ENCODE results near the gene CLEC20A.
A peak's percentile ranks its signal among the peaks of the same experiment; 100 is the strongest.
"Not testable (repeated sequence)": the region's sequence is repeated elsewhere in the genome, so short reads cannot be mapped to it uniquely, and the experiment has no call there.

CLEC20A gene

DNA sequence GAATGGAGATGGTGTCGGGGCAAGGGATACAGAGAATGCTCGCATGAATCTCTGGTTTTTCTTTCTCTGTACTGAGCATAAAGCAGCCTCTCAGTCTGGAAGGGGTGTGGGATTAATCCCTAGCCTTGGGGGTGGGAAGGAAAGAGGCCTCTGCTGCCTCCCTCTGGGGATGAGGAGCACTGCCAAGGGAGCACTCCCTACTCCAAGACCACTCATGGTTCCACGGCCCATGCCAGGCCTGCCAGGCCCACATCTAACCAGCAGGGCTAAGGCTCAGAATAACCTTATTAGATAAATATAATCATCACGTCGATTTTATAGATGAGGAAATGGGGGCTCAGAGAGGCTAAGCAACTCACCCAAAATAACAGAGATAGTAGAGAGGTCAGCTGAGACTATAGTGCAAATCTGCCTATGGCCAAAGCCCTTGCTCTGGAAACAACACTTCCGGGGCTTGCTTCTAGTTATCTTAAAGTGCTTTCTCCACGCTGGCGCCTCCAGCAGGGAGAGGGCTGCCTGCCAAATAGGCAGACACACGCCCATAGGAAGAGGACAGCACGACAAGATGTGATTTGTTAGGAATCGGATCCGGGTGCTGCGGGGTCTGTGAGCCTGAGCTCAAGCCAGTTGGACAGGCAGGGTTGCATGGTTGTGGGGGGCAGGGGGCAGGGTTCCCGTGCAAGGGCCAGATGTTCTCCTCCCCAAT lies 16.7 kb upstream of the CLEC20A start:
- no peaks in the 10 kb centered on the region for H3K9me3 Mint-ChIP-seq
- ATAC-seq (no peak), DNase-seq (no peak)
- H3K4me3 Mint-ChIP-seq, result no peak overlapping the region
- H3K36me3 Mint-ChIP-seq (ENCODE audit: low read depth), result no peaks in the 10 kb centered on the region
- no peaks in the 10 kb centered on the region for H3K4me1 Mint-ChIP-seq
- H3K27ac Mint-ChIP-seq, result no peak overlapping the region
- no peaks in the 10 kb centered on the region for H3K27me3 Mint-ChIP-seq

DNA sequence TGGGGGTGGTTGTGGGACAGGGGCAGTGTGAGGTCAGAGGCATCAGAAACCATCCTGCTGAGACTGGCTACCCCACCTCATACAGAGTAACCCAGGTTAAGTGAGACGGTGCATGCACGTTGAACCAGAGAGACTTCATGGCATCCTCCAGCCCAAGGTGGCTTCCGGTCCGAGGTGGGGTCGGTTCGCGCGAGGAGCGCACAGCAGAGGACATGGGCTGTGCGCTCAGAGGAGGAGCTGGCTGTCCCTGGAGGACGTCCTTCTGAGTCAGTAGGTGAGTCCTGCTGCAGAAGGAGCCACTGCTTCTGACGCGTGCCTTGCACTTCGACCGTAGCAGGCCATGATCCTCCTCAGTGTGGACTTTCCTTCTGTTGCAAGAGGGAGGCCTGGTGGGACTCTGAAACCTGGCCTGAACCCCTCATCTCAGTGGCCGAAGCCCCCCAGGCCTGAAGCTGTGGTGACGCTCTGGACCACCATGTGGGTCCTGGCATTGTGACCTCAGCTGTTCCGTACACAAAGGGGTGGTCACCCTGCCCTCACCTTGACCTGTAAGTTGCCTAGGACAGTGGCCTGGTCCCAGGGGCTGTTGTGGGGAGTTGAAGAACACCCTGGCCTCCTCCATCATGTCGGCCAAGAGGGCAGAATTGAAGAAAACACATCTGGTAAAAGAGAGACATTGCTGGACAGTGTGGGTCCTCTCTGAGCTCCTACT lies 16.0 kb upstream of the CLEC20A start, which contains the start of gene TEX35:
Gene TEX35 (plus strand): TSS at position 544 of the 712 bp plus-strand sequence. CDS start 80 bp downstream, at position 624.
- Mint-ChIP-seq H3K36me3 (ENCODE audit: low read depth) (no peaks in the 10 kb centered on the region), H3K27me3 (no peaks in the 10 kb centered on the region), H3K4me3 (no peak within 1 kb of the TSS), H3K4me1 (no peaks in the 10 kb centered on the region), H3K9me3 (no peaks in the 10 kb centered on the region), H3K27ac (no peak within 1 kb of the TSS)
- DNase-seq, result no peak
- ATAC-seq, result no peak

DNA sequence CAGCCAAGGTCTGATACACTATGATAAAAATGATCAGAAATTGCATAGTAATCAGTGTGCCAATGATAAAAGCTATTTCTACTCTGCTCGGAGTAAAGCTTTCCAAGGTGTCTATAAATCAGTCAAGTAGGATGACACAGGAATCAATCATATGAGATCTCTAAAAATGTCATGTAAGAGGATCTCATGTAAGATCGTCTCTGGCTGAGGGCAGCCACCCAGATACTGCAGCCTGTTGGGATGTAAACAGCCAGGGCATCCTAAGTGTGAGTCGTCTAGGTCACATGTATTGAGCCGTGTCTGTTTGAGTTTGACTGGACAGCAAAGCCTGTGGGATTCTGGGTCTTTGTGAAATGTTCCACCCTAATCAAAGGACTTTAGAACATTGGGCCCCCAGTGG lies 13.4 kb upstream of the CLEC20A start:
- no peak overlapping the region for H3K4me3 Mint-ChIP-seq
- no peak for DNase-seq
- H3K4me1 Mint-ChIP-seq, result no peaks in the 10 kb centered on the region
- H3K9me3 Mint-ChIP-seq, result no peaks in the 10 kb centered on the region
- no peaks in the 10 kb centered on the region for H3K27me3 Mint-ChIP-seq
- H3K27ac Mint-ChIP-seq, result no peak overlapping the region
- no peaks in the 10 kb centered on the region for H3K36me3 Mint-ChIP-seq (ENCODE audit: low read depth)
- no peak for ATAC-seq

DNA sequence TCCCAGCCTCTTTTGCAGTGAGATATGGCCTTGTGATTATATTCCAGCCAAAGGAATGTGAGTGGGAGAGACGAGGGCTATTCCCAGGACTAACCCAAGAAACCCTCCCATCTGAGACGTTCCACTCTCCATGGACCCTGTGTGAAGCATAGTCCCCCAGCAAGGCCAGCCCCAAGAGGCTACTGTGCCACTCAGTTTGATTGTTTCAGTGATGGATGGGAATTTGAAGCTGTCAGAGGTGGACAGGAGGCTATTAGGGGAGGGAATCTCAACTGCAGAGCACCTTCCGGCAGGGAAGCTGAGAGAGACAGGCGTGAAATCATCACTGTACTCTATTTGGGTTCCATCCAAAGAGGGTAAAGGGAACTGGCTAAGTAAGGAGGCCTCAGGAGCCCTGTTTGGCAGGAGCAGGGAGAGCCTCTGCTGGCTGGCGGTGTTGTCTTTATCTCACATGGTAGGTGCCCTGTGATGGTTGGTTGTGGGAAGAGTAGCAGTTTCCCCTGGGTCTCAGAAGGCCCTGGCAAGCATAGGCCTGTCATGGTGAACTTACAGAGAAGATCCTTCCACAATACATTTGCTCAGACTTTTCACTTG lies 12.7 kb upstream of the CLEC20A start:
- no peak overlapping the region for H3K27ac Mint-ChIP-seq
- H3K4me3 Mint-ChIP-seq, result no peak overlapping the region
- no peaks in the 10 kb centered on the region for H3K36me3 Mint-ChIP-seq (ENCODE audit: low read depth)
- H3K9me3 Mint-ChIP-seq, result no peaks in the 10 kb centered on the region
- H3K4me1 Mint-ChIP-seq, result no peaks in the 10 kb centered on the region
- no peaks in the 10 kb centered on the region for H3K27me3 Mint-ChIP-seq
- no peak for ATAC-seq
- DNase-seq, result no peak

DNA sequence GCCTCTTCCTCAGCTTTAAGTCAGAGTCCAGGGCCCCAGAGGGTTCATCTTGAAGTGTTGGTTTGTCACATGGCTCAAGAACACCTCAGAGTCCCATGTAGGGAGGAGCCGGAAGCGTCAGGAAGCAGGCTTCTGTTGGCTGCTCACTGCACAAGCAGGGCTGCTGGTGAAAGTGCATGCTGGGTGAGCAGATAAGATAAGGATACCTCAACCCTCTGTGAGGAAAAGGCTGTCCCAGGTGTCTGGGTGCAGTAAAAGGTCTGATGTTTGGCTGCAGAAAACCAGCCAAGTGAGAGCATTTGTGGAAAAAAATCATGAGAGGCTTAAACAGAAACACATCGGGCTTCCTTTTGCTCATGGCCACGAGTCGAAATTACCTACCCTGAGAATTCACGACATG lies 9.9 kb upstream of the CLEC20A start:
- DNase-seq (no peak), ATAC-seq (no peak)
- no peaks in the 10 kb centered on the region for H3K36me3 Mint-ChIP-seq (ENCODE audit: low read depth)
- H3K27ac Mint-ChIP-seq, result no peak overlapping the region
- H3K4me3 Mint-ChIP-seq, result no peak overlapping the region
- H3K27me3 Mint-ChIP-seq, result peaks cover 6% of the 10 kb centered on the region
- H3K4me1 Mint-ChIP-seq, result no peaks in the 10 kb centered on the region
- no peaks in the 10 kb centered on the region for H3K9me3 Mint-ChIP-seq

DNA sequence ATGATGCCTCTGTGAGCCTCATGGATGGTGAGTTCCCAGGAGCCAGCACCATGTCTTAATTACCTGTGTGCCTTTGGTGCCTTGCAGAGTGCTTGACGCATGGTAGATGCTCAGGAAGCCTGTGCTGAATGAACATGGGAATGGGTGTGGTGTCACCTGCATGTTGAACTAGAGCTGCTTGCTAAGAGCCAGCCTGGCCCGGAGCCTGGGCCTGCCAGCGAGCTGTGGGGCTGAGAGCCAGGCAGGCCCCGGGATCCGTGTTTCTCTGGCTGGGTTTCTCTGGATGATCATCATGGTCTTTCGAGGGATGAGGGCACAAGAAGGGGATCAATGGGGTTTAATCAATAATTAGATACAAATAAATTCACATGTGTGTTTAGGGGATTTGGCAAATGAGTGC lies 9.4 kb upstream of the CLEC20A start:
- no peak overlapping the region for H3K27ac Mint-ChIP-seq
- no peaks in the 10 kb centered on the region for H3K9me3 Mint-ChIP-seq
- no peak overlapping the region for H3K4me3 Mint-ChIP-seq
- DNase-seq (no peak), ATAC-seq (no peak)
- H3K27me3 Mint-ChIP-seq, result peaks cover 7% of the 10 kb centered on the region
- H3K4me1 Mint-ChIP-seq, result no peaks in the 10 kb centered on the region
- no peaks in the 10 kb centered on the region for H3K36me3 Mint-ChIP-seq (ENCODE audit: low read depth)

DNA sequence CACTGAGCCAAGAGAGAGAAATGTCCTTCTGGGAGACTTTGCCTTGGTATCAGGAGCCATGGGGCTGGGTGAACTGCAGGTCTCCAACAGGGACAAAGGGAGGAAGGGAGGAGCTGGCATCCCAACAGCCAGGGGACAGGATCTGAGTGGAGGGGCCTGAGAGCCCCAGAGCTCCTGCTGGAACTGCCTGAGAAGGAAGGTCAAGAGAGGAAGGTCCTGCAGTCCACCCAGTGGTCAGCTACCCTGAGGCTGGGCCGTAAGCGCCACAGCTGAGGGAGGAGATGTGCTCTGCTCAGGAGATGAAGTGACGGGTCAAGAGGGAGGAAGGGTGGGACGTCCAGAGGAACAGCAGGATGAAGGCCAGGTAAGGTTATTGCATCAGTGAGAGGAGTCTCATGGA lies 7.5 kb upstream of the CLEC20A start:
- Mint-ChIP-seq H3K4me3 (no peak overlapping the region), H3K27ac (no peak overlapping the region), H3K27me3 (peaks cover 7% of the 10 kb centered on the region), H3K4me1 (no peaks in the 10 kb centered on the region), H3K36me3 (ENCODE audit: low read depth) (no peaks in the 10 kb centered on the region), H3K9me3 (no peaks in the 10 kb centered on the region)
- DNase-seq (no peak), ATAC-seq (no peak)

DNA sequence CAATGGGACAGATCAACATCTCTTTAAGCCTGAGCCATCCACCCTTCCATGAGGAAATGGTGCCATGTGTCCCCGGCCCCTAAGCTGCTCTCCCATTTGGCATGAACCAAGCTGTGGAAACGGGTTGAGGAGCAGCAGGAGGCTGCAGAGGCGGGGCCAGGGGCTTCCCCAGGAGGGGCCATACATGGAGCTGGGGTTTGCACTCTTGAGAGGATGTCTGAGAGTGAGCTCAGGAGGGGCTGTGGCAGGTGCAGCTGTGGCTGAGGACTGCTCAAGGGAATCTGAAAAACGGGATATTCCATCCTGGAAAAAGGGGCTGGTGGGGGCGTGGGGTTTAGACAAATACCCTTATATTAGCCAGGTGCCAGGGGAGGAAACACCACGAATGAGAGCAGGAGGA lies 7.1 kb upstream of the CLEC20A start:
- ATAC-seq (no peak), DNase-seq (no peak)
- Mint-ChIP-seq H3K9me3 (no peaks in the 10 kb centered on the region), H3K27me3 (peaks cover 7% of the 10 kb centered on the region), H3K27ac (no peak overlapping the region), H3K36me3 (ENCODE audit: low read depth) (no peaks in the 10 kb centered on the region), H3K4me1 (no peaks in the 10 kb centered on the region), H3K4me3 (no peak overlapping the region)

DNA sequence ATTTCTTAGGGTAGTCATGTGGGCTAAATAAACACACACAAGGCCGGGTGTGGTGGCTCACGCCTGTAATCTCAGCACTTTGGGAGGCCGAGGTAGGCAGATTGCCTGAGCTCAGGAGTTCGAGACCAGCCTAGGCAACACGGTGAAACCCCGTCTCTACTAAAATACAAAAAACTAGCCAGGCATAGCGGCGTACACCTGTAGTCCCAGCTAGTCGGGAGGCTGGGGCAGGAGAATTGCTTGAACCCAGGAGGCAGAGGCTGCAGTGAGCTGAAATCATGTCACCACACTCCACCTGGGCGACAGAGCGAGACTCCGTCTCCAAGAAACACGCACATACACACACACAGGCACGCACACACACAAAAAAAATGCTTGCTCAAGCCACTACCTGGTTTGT lies 6.6 kb upstream of the CLEC20A start:
- DNase-seq; H3K27ac Mint-ChIP-seq; H3K9me3 Mint-ChIP-seq; H3K4me1 Mint-ChIP-seq; ATAC-seq; H3K27me3 Mint-ChIP-seq; H3K36me3 Mint-ChIP-seq (ENCODE audit: low read depth); H3K4me3 Mint-ChIP-seq: not testable (repeated sequence)

DNA sequence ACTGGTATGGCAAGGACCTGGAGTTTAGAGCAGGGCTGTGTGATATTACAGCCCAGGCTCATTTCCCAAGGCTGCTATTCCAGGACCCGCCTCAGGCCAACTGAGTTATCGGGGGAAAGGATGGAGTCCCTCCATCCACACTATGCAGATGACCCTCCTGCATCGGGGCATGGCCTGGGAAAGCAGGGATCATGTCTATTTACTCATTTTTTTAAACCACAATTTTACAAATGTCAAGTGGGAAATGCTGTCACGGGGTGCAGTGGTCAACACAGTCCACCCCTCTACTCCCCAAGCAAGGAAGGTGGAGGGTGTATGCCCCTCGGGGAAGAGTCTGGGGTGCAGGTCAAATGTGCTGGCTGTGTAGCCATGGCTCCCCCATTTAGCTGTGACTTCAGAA lies 6.1 kb upstream of the CLEC20A start:
- no peak for ATAC-seq
- no peak overlapping the region for H3K4me3 Mint-ChIP-seq
- H3K9me3 Mint-ChIP-seq, result no peaks in the 10 kb centered on the region
- peaks cover 7% of the 10 kb centered on the region for H3K27me3 Mint-ChIP-seq
- H3K36me3 Mint-ChIP-seq (ENCODE audit: low read depth), result no peaks in the 10 kb centered on the region
- no peak for DNase-seq
- no peaks in the 10 kb centered on the region for H3K4me1 Mint-ChIP-seq
- H3K27ac Mint-ChIP-seq, result no peak overlapping the region

DNA sequence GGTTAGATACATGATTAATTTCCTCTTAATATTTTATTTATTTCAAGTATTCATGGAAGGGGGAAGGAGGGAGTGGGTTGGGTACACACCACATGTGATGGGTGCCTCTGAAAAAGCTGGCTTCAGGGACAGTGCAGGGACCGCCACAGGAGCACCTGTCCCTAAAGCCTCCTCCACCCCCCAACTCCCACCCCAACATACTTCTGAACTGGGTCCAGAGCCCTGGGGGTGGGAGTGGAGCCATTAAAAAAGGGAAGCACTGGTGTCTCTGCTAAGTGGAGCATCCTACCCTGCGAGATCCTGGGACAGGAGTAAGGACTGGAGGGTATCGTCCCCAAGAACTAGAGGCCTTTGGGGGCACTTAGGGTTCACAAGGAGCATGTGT lies 5.6 kb upstream of the CLEC20A start:
- Mint-ChIP-seq H3K9me3 (no peaks in the 10 kb centered on the region), H3K27ac (no peak overlapping the region), H3K4me3 (no peak overlapping the region), H3K27me3 (peaks cover 7% of the 10 kb centered on the region), H3K36me3 (ENCODE audit: low read depth) (no peaks in the 10 kb centered on the region), H3K4me1 (no peaks in the 10 kb centered on the region)
- no peak for DNase-seq
- no peak for ATAC-seq

DNA sequence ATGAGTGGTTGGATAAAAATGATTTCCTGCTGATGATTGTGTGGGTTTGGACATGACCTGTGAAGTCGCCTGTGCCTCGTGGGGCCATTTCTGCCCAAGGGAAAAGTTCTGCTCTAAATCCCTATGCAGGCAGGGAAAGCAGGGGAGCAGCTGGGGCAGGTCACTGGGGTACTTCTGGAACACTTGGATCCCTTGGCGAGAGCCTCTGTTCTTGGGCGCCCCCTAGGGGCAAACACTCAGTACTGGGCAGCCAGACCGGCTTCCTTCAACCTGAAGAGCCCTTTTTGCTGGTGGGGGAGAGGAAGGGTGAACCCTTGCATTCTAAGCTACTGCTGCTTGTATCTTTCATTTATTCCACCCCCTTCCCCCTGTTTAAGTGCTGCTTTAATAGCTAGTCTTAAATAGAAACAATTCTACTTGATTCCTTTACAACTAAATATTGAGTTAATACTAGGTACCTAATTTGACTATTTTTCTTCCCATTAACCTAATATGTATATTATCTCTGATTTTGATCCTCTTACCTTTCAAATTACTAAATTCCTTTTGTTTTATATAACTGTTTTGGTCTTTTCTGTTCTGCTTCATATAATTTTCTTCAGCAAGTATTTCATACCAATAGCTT lies 5.1 kb upstream of the CLEC20A start:
- ATAC-seq, result peak; percentile 72
- no peak overlapping the region for H3K27ac Mint-ChIP-seq
- no peaks in the 10 kb centered on the region for H3K9me3 Mint-ChIP-seq
- H3K27me3 Mint-ChIP-seq, result peaks cover 7% of the 10 kb centered on the region
- peak; percentile 75 for DNase-seq
- H3K4me3 Mint-ChIP-seq, result no peak overlapping the region
- no peaks in the 10 kb centered on the region for H3K36me3 Mint-ChIP-seq (ENCODE audit: low read depth)
- no peaks in the 10 kb centered on the region for H3K4me1 Mint-ChIP-seq

DNA sequence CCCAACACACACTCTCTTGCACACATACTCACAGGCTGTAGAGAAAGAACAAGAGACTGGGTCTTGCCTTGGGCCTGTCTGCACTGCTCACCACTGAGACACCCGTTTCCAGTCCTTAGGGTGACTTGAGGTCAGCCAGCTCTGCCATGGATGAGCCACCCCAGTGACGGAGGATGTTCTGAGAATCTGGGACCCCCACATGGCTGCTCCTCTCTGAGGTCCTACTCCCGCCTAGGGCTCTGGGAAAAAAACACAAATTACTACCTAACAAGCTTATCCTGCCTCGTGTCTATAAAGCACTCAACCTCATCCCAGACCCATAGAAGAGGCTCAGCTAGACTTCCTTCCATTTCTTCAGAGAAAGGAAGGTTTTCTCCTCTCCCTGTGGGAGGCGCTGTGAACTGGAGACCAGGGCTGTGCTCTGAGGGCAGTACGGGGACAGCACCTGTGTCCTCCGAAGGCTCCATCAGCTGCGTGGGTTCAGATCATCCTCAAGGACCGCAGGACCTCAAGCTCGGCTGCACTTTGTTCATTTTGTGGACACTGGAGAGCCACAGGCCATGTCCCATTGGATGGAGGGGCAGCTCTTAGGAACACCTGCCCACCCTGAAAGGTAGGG lies 4.3 kb upstream of the CLEC20A start:
- no peaks in the 10 kb centered on the region for H3K4me1 Mint-ChIP-seq
- DNase-seq, result no peak
- no peak overlapping the region for H3K27ac Mint-ChIP-seq
- no peaks in the 10 kb centered on the region for H3K36me3 Mint-ChIP-seq (ENCODE audit: low read depth)
- H3K27me3 Mint-ChIP-seq, result peaks cover 7% of the 10 kb centered on the region
- ATAC-seq, result no peak
- no peak overlapping the region for H3K4me3 Mint-ChIP-seq
- no peaks in the 10 kb centered on the region for H3K9me3 Mint-ChIP-seq

DNA sequence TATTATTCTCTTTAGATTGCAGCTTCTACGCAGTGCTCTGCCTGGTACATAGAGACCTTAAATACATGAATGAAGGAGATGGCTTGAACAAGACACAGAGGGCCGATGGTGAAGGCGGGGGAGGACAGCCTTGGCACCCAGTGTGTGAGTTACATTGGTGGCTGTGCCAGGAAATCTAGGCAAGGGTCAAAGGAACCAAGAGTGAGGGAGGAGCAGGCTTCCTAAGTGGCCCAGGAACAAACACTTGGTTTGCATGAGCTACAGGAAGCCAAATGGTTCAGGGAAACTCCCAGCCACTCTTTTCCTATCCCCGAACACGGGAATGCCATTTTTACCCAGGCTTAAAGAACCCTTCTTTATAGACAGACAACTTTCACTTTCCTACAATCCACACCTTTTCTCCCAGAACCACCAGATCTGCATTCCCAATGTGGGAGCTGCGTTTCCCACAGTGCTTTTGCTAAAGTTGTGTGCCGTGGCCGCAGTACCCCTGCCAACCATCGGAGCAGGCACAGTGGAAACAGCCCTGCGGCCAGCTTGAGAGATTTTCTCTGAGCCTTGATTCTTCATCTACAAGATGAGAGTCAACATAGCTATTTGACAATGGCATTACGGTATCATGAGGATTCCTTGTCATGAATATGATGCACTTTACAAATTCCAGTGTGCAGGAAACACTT lies 3.5 kb upstream of the CLEC20A start:
- ATAC-seq (no peak), DNase-seq (no peak)
- H3K9me3 Mint-ChIP-seq, result no peaks in the 10 kb centered on the region
- H3K36me3 Mint-ChIP-seq (ENCODE audit: low read depth), result no peaks in the 10 kb centered on the region
- H3K27me3 Mint-ChIP-seq, result peaks cover 7% of the 10 kb centered on the region
- H3K4me1 Mint-ChIP-seq, result no peaks in the 10 kb centered on the region
- no peak overlapping the region for H3K27ac Mint-ChIP-seq
- H3K4me3 Mint-ChIP-seq, result no peak overlapping the region

All from activated naive CD8-positive, alpha-beta T cell treated with anti-CD3 and anti-CD28 coated beads, Interleukin-2, amount 50 U/mL, for 24 hours (primary cell).